LNCaP clone FGC (cell line): ENCODE measurements around the gene AHCYL1.
A peak's percentile ranks its signal among the peaks of the same experiment; 100 is the strongest.

Source experiments
- DNase-seq: peaks from one replicate; pipeline ENCODE4 v3.0.0-alpha.2; 2011; ENCODE audit warnings: low read depth
- H3K4me3 ChIP-seq: 2 replicates; pipeline ENCODE4 v1.5.1; 2011; ENCODE audit warnings: mild to moderate bottlenecking, low read depth, low read length, control low read depth
- TF ChIP-seq, protein P1 (sequence below): IDR thresholded peaks from 2 replicates; pipeline ENCODE4 v1.5.1; 2012; ENCODE audit warnings: mild to moderate bottlenecking; ENCODE audit not compliant: control insufficient read depth, insufficient read depth; ENCODE audit errors: extremely low read depth

AHCYL1 gene

DNA sequence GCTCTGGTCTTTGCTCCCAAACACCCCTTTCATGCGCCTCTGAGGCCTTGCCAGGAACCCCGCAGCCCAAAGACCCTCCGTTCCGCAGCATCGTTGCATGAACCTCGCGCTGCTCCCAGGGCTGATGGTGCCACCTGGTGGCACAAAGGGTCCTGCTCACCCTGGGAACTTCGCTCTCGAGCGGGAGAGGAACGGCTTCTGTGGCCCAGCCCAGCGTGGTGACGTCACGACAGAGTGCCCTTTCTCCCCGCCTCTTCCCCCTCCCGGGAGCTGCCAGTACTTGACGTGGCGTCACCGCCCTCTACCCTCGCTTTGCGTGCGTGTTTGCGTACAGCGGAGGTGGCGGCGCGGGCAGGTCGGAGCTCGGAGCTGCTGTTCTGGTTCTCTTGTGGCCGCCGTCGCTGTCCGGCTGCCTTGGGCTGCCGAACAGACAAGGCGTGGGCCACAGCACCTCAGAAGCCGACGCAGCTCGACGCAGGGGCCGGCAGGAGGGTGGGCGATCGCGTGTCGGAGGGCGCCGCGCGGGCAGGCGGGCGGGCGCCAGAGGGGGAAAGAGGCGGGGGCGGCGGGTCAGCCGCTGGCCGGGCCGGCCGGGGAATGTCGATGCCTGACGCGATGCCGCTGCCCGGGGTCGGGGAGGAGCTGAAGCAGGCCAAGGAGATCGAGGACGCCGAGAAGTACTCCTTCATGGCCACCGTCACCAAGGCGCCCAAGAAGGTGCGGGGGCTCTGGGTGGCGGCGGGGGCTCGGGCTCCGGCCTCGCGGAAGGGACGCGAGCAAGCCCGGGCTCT, at the start of gene AHCYL1:
Gene AHCYL1 (plus strand): TSS at position 310 of the 791 bp plus-strand sequence. CDS start 288 bp downstream, at position 598.
- peak; percentile 95 for DNase-seq
- H3K4me3 ChIP-seq = peak within 1 kb of the TSS; percentile 70
- TF ChIP-seq, protein P1, sequence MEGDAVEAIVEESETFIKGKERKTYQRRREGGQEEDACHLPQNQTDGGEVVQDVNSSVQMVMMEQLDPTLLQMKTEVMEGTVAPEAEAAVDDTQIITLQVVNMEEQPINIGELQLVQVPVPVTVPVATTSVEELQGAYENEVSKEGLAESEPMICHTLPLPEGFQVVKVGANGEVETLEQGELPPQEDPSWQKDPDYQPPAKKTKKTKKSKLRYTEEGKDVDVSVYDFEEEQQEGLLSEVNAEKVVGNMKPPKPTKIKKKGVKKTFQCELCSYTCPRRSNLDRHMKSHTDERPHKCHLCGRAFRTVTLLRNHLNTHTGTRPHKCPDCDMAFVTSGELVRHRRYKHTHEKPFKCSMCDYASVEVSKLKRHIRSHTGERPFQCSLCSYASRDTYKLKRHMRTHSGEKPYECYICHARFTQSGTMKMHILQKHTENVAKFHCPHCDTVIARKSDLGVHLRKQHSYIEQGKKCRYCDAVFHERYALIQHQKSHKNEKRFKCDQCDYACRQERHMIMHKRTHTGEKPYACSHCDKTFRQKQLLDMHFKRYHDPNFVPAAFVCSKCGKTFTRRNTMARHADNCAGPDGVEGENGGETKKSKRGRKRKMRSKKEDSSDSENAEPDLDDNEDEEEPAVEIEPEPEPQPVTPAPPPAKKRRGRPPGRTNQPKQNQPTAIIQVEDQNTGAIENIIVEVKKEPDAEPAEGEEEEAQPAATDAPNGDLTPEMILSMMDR = peak; percentile 97

DNA sequence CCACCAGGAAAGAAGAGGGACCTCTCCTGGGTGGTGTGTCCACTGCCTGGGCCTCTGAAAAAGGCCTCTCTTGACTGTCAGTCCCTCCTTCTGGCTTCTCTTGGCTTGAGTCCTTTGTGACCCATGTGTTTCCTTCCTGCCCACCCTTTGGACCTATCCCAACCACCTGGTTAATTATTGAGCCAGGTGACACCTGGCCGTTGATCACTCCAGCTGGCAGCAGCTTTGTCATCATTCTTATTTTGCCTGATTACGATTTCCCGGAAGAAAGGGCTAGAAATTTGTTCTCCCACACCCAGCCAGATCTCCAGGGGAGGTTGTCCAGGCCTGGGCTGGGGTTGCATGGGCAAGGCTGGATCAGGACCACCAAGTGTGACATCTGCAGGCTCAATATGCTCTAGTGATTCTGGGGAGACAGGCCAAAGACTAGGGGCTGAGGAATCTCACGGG, 49.1 kb upstream of the AHCYL1 start:
- no peak for DNase-seq
- H3K4me3 ChIP-seq = no peak overlapping the region
- TF ChIP-seq, protein P1 = no peak

DNA sequence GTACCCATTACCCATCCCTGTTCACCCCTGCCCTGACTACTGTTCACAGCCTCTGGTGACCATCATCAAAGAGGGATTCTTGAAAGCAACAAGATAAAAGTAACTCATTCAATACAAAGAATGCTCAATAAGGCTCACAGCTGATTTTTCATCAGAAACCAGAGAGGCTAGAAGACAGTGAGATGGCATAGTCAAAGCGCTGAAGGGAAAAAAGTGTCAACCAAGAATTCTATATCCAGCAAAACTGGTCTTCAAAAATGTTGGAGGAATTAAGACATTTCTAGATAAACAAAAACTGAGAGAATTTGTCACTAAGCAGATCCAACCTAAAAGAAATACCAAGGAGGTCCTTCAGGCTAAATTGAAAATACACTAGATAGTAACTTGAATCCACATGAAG, 46.8 kb upstream of the AHCYL1 start:
- DNase-seq = no peak
- TF ChIP-seq, protein P1 = no peak
- no peak overlapping the region for H3K4me3 ChIP-seq

DNA sequence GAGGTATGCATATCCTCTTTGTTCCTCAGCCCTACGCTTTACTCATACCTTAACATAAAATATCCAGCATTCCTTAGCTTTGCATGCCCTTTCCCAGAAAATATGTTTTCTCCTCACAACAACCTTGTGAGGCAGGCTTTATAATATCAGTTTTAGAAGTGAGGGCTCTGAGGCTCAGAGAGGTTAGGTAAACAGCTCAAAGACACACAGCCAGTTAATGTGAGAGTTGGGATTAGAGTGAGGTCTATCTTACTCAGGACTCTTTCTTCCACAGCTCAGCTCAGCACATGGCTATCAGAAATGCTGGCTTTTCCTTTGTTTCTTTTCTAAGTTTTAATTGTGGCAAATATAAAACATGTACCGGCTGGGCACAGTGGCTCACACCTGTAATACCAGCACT, 46.0 kb upstream of the AHCYL1 start:
- DNase-seq = no peak
- no peak overlapping the region for H3K4me3 ChIP-seq
- TF ChIP-seq, protein P1 = no peak

DNA sequence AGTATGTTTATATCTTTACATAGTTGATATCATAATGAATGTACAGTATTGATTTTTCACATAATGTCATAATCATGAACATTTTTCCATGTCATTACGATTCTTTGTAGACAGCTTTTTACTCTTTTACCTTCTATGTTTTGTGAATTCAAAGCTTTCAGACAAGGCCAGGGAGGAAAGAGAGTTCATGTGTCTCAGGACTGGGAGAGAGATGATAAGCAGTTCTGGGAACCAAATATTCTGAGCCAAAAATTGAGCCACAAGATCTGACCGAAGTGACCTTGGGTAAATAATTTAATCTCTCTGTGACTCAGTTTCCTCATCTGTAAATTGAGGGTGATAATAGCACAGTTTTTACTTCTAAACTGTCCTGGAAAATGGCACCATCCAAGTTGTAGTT, 42.1 kb upstream of the AHCYL1 start:
- no peak overlapping the region for H3K4me3 ChIP-seq
- no peak for DNase-seq
- TF ChIP-seq, protein P1 = no peak

DNA sequence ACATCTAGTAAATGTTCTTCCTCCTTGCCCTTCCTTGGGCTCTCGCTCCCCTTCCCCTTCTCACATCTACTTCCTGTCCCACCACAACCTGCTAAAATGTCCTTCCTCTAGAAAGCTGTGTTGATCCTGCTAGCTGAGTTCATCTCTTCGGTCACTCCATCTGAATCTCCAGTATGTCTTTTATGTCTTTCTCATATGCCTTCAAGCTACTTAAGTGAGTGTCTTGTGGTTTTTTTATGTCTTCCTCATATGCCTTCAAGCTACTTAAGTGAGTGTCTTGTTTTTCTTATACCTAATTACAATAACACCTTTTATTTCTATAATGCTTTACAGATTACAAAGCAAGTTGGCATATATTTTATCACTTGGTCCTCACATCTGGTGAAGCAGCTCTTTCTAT, 40.0 kb upstream of the AHCYL1 start:
- no peak overlapping the region for H3K4me3 ChIP-seq
- no peak for DNase-seq
- TF ChIP-seq, protein P1 = no peak

DNA sequence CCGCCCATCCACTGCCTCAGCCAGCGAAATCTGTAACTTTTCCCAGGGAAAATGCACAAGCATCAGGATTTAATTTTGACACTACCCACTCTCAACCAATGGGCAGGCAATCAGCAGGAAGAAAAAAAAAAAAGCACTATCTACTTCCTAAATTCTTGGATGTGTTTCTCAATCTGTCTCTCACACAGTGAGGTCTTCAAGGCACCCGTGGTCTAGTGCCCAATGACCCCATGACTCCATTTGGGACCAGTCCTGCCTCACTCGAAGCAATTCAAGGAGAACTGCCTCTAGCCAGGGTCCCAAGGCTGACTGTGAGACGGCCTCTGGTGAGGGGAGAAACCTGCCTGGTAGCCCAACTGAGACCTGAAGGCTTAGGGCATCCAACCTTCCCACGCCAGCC, 38.1 kb upstream of the AHCYL1 start:
- TF ChIP-seq, protein P1 = no peak
- DNase-seq = no peak

More for the DNA sequence above, 38.1 kb upstream of the AHCYL1 start:
- H3K4me3 ChIP-seq = no peak overlapping the region
